ENCODE measurements around the gene RACGAP1.

RACGAP1 gene

GRCh38 chr12:49951411-49952240 lies 73.7 kb downstream of the RACGAP1 start:
- TF ChIP-seq FOXA1 (IDR thresholded peaks at IDR 0.05) (no peak), SUZ12 (IDR thresholded peaks at IDR 0.05) (no peak), ZNF384 (IDR thresholded peaks at IDR 0.05) (no peak), NFRKB (IDR thresholded peaks at IDR 0.05) (no peak), SP1 (IDR thresholded peaks at IDR 0.05) (no peak), CTBP1 (IDR thresholded peaks at IDR 0.05; ENCODE audit: borderline replicate concordance) (no peak), FOXM1 (IDR thresholded peaks at IDR 0.05; ENCODE audit: borderline replicate concordance) (no peak), PKNOX1 (IDR thresholded peaks at IDR 0.05) (no peak), ARNT (IDR thresholded peaks at IDR 0.05) (no peak), TARDBP (IDR thresholded peaks at IDR 0.05) (no peak), ELF4 (IDR thresholded peaks at IDR 0.05) (no peak), FOXK2 (IDR thresholded peaks at IDR 0.05) (no peak), HDGF (IDR thresholded peaks at IDR 0.05; ENCODE audit: borderline replicate concordance) (no peak), LEF1 (IDR thresholded peaks at IDR 0.05; ENCODE audit: borderline replicate concordance) (no peak), BHLHE40 (IDR thresholded peaks at IDR 0.05; ENCODE audit: borderline replicate concordance) (no peak), L3MBTL2 (conservative IDR thresholded peaks at IDR 0.05) (no peak)
- ChIA-PET CTCF (no interaction called here), POLR2A (no interaction called here)
- no peak for DNase-seq (ENCODE audit: extremely low spot score)

GRCh38 chr12:49950273-49951251 lies 74.7 kb downstream of the RACGAP1 start, which contains the start of gene AQP2:
AQP2 (plus strand) TSS chr12:49950737; CDS start chr12:49950831, 94 bp downstream.
- no peak for TF ChIP-seq FOXK2 (IDR thresholded peaks at IDR 0.05)
- TF ChIP-seq PKNOX1 (IDR thresholded peaks at IDR 0.05) = no peak
- TF ChIP-seq SP1 (IDR thresholded peaks at IDR 0.05) = no peak
- no peak for TF ChIP-seq ARNT (IDR thresholded peaks at IDR 0.05)
- no peak for TF ChIP-seq ELF4 (IDR thresholded peaks at IDR 0.05)
- TF ChIP-seq TARDBP (IDR thresholded peaks at IDR 0.05) = no peak
- no peak for TF ChIP-seq L3MBTL2 (conservative IDR thresholded peaks at IDR 0.05)
- TF ChIP-seq CTBP1 (IDR thresholded peaks at IDR 0.05; ENCODE audit: borderline replicate concordance) = no peak
- TF ChIP-seq LEF1 (IDR thresholded peaks at IDR 0.05; ENCODE audit: borderline replicate concordance) = no peak
- no peak for TF ChIP-seq NFRKB (IDR thresholded peaks at IDR 0.05)
- TF ChIP-seq BHLHE40 (IDR thresholded peaks at IDR 0.05; ENCODE audit: borderline replicate concordance) = no peak
- TF ChIP-seq FOXM1 (IDR thresholded peaks at IDR 0.05; ENCODE audit: borderline replicate concordance) = no peak
- TF ChIP-seq SUZ12 (IDR thresholded peaks at IDR 0.05) = no peak
- TF ChIP-seq HDGF (IDR thresholded peaks at IDR 0.05; ENCODE audit: borderline replicate concordance) = no peak
- no peak for TF ChIP-seq ZNF384 (IDR thresholded peaks at IDR 0.05)
- no peak for DNase-seq (ENCODE audit: extremely low spot score)
- CTCF ChIA-PET = interaction anchor here (1.0 to 1.4 kb wide), 2 partner anchors 16 to 88 kb away, joined by 3 to 4 read pairs; no protein-coding TSS in a partner anchor
- POLR2A ChIA-PET = interaction anchor here (1.0 kb wide), 1 partner anchor 9 kb away, joined by 3 read pairs; no protein-coding TSS in a partner anchor

- ChIA-PET CTCF (interaction anchor here (1.0 to 1.4 kb wide), 2 partner anchors 17 to 89 kb away, joined by 3 to 4 read pairs; no protein-coding TSS in a partner anchor), POLR2A (no interaction called here)
- TF ChIP-seq ZNF384 (IDR thresholded peaks at IDR 0.05) (no peak), FOXA1 (IDR thresholded peaks at IDR 0.05) (no peak), LEF1 (IDR thresholded peaks at IDR 0.05; ENCODE audit: borderline replicate concordance) (no peak), CTBP1 (IDR thresholded peaks at IDR 0.05; ENCODE audit: borderline replicate concordance) (no peak), TARDBP (IDR thresholded peaks at IDR 0.05) (no peak), SUZ12 (IDR thresholded peaks at IDR 0.05) (no peak), L3MBTL2 (conservative IDR thresholded peaks at IDR 0.05) (no peak), HDGF (IDR thresholded peaks at IDR 0.05; ENCODE audit: borderline replicate concordance) (no peak), FOXK2 (IDR thresholded peaks at IDR 0.05) (no peak), ELF4 (IDR thresholded peaks at IDR 0.05) (no peak), FOXM1 (IDR thresholded peaks at IDR 0.05; ENCODE audit: borderline replicate concordance) (no peak), SP1 (IDR thresholded peaks at IDR 0.05) (no peak), BHLHE40 (IDR thresholded peaks at IDR 0.05; ENCODE audit: borderline replicate concordance) (no peak), ARNT (IDR thresholded peaks at IDR 0.05) (no peak)
- DNase-seq (ENCODE audit: extremely low spot score) = no peak
These were observed 75.4 kb downstream of the RACGAP1 start for GRCh38 chr12:49949866-49950265.

- POLR2A ChIA-PET = no interaction called here
- DNase-seq (ENCODE audit: extremely low spot score) = no peak
- TF ChIP-seq TARDBP (IDR thresholded peaks at IDR 0.05) = no peak
- no peak for TF ChIP-seq ARNT (IDR thresholded peaks at IDR 0.05)
- no peak for TF ChIP-seq CTBP1 (IDR thresholded peaks at IDR 0.05; ENCODE audit: borderline replicate concordance)
- TF ChIP-seq SUZ12 (IDR thresholded peaks at IDR 0.05) = no peak
- TF ChIP-seq FOXK2 (IDR thresholded peaks at IDR 0.05) = no peak
- TF ChIP-seq HDGF (IDR thresholded peaks at IDR 0.05; ENCODE audit: borderline replicate concordance) = no peak
- TF ChIP-seq LEF1 (IDR thresholded peaks at IDR 0.05; ENCODE audit: borderline replicate concordance) = no peak
- TF ChIP-seq FOXM1 (IDR thresholded peaks at IDR 0.05; ENCODE audit: borderline replicate concordance) = no peak
- CTCF ChIA-PET = interaction anchor here (1.0 to 1.4 kb wide), 2 partner anchors 18 to 90 kb away, joined by 3 to 4 read pairs; no protein-coding TSS in a partner anchor
These were observed 76.1 kb downstream of the RACGAP1 start for GRCh38 chr12:49948866-49949845.

Data from HEK293T (cell line).